Left ventricle myocardium inferior (tissue), 1 donor: ENCODE results near the gene CDK2. TPM values are rescaled to one million over a fixed set of nuclear protein-coding genes. Genes with fewer than 3 reads are reported as not detected.
A peak's percentile ranks its signal among the peaks of the same experiment; 100 is the strongest.

Experiments
- DNase-seq: peaks from one replicate; pipeline ENCODE4 v3.0.0-alpha.2; 2020
- H3K27ac ChIP-seq: fragments of 200-600 bp; replicated peaks from 2 replicates; pipeline ENCODE4 v1.8.0; 2021
- H3K27me3 ChIP-seq: fragments of 200-600 bp; 2 replicates; pipeline ENCODE4 v1.8.0; 2021; ENCODE audit warnings: low read depth
- H3K36me3 ChIP-seq: fragments of 200-600 bp; 2 replicates; pipeline ENCODE4 v1.8.0; 2021
- H3K4me1 ChIP-seq: fragments of 200-600 bp; 2 replicates; pipeline ENCODE4 v1.8.0; 2021
- H3K4me3 ChIP-seq: fragments of 200-600 bp; 2 replicates; pipeline ENCODE4 v1.8.0; 2021; ENCODE audit warnings: mild to moderate bottlenecking, moderate library complexity
- H3K9me3 ChIP-seq: fragments of 200-600 bp; replicated peaks from 2 replicates; pipeline ENCODE4 v1.8.0; 2021
- CTCF ChIP-seq: fragments of 200-600 bp; IDR thresholded peaks from 2 replicates; pipeline ENCODE4 v1.8.0; 2021; ENCODE audit warnings: antibody characterized with exemption, mild to moderate bottlenecking, borderline replicate concordance
- intact Hi-C: fragments of 100-400 bp; cut with micrococcal nuclease; formaldehyde crosslinking; loops from one replicate; pipeline ENCODE4 v1.11.0; 2022
- total RNA-seq: library from RNA; stranded (reverse); fragmentation: NEBNext Ultra II Directional; extraction: Animal tissue kit (Norgen Biotek cat#: 25700); gene quantifications from one replicate; pipeline ENCODE4 v1.2.1, GENCODE V29; 2021
- donor health status: DM: no; HTN: yes; CAD: no; lungs with severe emphysema.

The CDK2 gene
- total RNA-seq, 1 donor from 2014 or later = 7.3 TPM

GRCh38 chr12:55970775-55971174 lies 4.1 kb downstream of the CDK2 start:
- Histone ChIP-seq H3K4me1 (peaks cover 52% of the 10 kb centered on the region), H3K36me3 (no peaks in the 10 kb centered on the region)

GRCh38 chr12:55972042-55972441 lies 5.4 kb downstream of the CDK2 start:
- DNase-seq = no peak
- H3K27ac ChIP-seq = peak overlapping the region; percentile 96
- no peaks in the 10 kb centered on the region for H3K27me3 ChIP-seq
- intact Hi-C loops = no loop called here
- H3K36me3 ChIP-seq = no peaks in the 10 kb centered on the region
- no peak for TF ChIP-seq CTCF
- peak overlapping the region; percentile 78 for H3K4me3 ChIP-seq
- peaks cover 54% of the 10 kb centered on the region for H3K4me1 ChIP-seq
- H3K9me3 ChIP-seq = no peaks in the 10 kb centered on the region

More at GRCh38 chr12:55970775-55971174, 4.1 kb downstream of the CDK2 start:
- intact Hi-C loops = no loop called here
- H3K9me3 ChIP-seq = no peaks in the 10 kb centered on the region
- no peak overlapping the region for H3K27ac ChIP-seq
- no peak for TF ChIP-seq CTCF
- no peak for DNase-seq
- no peak overlapping the region for H3K4me3 ChIP-seq
- no peaks in the 10 kb centered on the region for H3K27me3 ChIP-seq

- no peak for DNase-seq
- intact Hi-C loops = no loop called here
- no peak for TF ChIP-seq CTCF
- H3K4me1 ChIP-seq = peaks cover 54% of the 10 kb centered on the region
- peak overlapping the region; percentile 96 for H3K27ac ChIP-seq
- no peaks in the 10 kb centered on the region for H3K9me3 ChIP-seq
- H3K4me3 ChIP-seq = peak overlapping the region; percentile 78
- H3K36me3 ChIP-seq = no peaks in the 10 kb centered on the region
- H3K27me3 ChIP-seq = no peaks in the 10 kb centered on the region
These were observed 5.8 kb downstream of the CDK2 start for GRCh38 chr12:55972456-55972855.

GRCh38 chr12:55972911-55973598 lies 6.4 kb downstream of the CDK2 start:
- Histone ChIP-seq H3K4me1 (peaks cover 56% of the 10 kb centered on the region), H3K36me3 (no peaks in the 10 kb centered on the region), H3K9me3 (no peaks in the 10 kb centered on the region), H3K27ac (peak overlapping the region; percentile 96), H3K4me3 (peak overlapping the region; percentile 78), H3K27me3 (no peaks in the 10 kb centered on the region)
- TF ChIP-seq CTCF = no peak
- intact Hi-C loops = no loop called here
- no peak for DNase-seq

- intact Hi-C loops = no loop called here
- Histone ChIP-seq H3K36me3 (no peaks in the 10 kb centered on the region), H3K4me3 (peak within 1 kb of the TSS; percentile 99), H3K27ac (peak within 1 kb of the TSS; percentile 99), H3K27me3 (no peaks in the 10 kb centered on the region), H3K9me3 (no peaks in the 10 kb centered on the region), H3K4me1 (peaks cover 57% of the 10 kb centered on the region)
- peak; percentile 62 for TF ChIP-seq CTCF
- peak; percentile 99 for DNase-seq
These were observed 7.1 kb downstream of the CDK2 start, which contains the start of gene RAB5B for GRCh38 chr12:55973599-55974307. TSS of gene RAB5B (plus strand) at chr12:55974078. CDS start at chr12:55986961, 12,883 bp downstream.
